Measurements from ENCODE around the gene TESK2. TPM values are rescaled to one million over a fixed set of nuclear protein-coding genes. Genes with fewer than 3 reads are reported as not detected.

The TESK2 gene
- total RNA-seq, 1 donor from 2014 or later, result 1.9 TPM

GRCh38 chr1:45423906-45424678, 66.9 kb downstream of the TESK2 start:
- H3K4me3 Mint-ChIP-seq, result no peak overlapping the region
- H3K27ac Mint-ChIP-seq (ENCODE audit: unreplicated experiment), result no peak overlapping the region
- TF ChIP-seq CTCF (conservative IDR thresholded peaks at IDR 0.05), result no peak
- no peak for DNase-seq (ENCODE audit: low read depth, low spot score)
- no peaks in the 10 kb centered on the region for H3K27me3 Mint-ChIP-seq (ENCODE audit: low read depth)
- H3K9me3 Mint-ChIP-seq, result peaks cover 11% of the 10 kb centered on the region
- H3K36me3 Mint-ChIP-seq (ENCODE audit: low read depth), result no peaks in the 10 kb centered on the region
- no peaks in the 10 kb centered on the region for H3K4me1 Mint-ChIP-seq

DNA sequence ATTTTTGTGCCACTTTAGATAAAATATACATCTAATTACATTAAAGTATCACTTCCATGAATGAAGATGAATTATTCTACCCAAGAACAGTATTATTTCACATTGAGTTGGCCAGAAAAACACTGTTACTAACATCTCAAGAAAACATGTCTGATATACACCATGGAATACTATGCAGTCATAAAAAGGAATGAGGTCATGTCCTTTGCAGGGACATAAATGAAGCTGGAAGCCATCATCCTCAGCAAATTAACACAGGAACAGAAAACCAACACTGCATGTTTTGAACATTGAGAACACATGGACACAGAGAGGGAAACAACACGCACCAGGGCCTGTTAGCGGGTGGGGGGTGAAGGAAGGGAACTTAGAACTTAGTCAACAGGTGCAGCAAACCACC, 69.0 kb downstream of the TESK2 start:
- no peaks in the 10 kb centered on the region for H3K27me3 Mint-ChIP-seq (ENCODE audit: low read depth)
- TF ChIP-seq CTCF (conservative IDR thresholded peaks at IDR 0.05), result no peak
- no peak overlapping the region for H3K4me3 Mint-ChIP-seq
- no peak overlapping the region for H3K27ac Mint-ChIP-seq (ENCODE audit: unreplicated experiment)
- peaks cover 7% of the 10 kb centered on the region for H3K9me3 Mint-ChIP-seq
- DNase-seq (ENCODE audit: low read depth, low spot score), result no peak
- H3K4me1 Mint-ChIP-seq, result no peaks in the 10 kb centered on the region
- no peaks in the 10 kb centered on the region for H3K36me3 Mint-ChIP-seq (ENCODE audit: low read depth)

DNA sequence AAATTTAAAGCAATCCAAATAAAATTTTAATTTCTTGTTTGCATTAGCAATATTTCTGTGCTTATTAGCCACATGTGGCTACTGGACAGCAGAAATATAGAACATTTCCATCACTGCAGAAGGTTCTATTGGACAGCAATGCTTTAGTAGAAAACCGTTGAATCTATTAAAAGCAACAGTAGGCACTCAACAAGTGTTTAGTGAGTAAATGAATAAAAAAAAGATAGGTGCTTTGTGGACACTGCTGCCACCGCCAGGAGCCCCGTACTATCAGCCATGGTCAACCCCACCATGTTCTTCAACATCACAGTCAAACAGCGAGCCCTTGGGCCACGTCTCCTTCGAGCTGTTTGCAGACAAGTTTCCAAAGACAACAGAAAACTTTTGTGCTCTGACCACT, 76.2 kb downstream of the TESK2 start:
- no peaks in the 10 kb centered on the region for H3K27me3 Mint-ChIP-seq (ENCODE audit: low read depth)
- no peak overlapping the region for H3K27ac Mint-ChIP-seq (ENCODE audit: unreplicated experiment)
- no peak overlapping the region for H3K4me3 Mint-ChIP-seq
- peaks cover 3% of the 10 kb centered on the region for H3K4me1 Mint-ChIP-seq
- H3K36me3 Mint-ChIP-seq (ENCODE audit: low read depth), result no peaks in the 10 kb centered on the region
- H3K9me3 Mint-ChIP-seq, result no peaks in the 10 kb centered on the region
- TF ChIP-seq CTCF (conservative IDR thresholded peaks at IDR 0.05), result no peak
- no peak for DNase-seq (ENCODE audit: low read depth, low spot score)

- Mint-ChIP-seq H3K4me1 (peaks cover 3% of the 10 kb centered on the region), H3K4me3 (no peak overlapping the region)
Observed at GRCh38 chr1:45412899-45413298, 78.1 kb downstream of the TESK2 start.

DNA sequence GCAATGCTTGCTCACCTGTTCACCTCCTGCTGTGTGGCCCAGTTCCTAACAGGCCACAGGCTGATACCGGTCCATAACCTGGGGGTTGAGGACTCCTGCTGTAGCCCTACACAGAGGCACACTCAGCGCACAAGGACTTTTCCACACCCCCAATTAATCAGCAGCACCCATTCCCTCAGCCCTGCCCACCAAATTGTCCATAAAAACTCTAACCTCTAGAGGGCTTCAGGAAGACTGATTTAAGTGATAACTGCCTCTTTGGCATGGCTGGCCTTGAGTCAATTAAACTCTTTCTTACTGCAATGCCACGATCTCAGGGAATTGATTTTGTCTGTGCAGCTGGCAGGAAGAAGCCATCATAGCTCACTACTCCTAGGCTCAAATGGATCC, 79.5 kb downstream of the TESK2 start:
- Mint-ChIP-seq H3K4me1 (peaks cover 3% of the 10 kb centered on the region), H3K27ac (ENCODE audit: unreplicated experiment) (no peak overlapping the region), H3K36me3 (ENCODE audit: low read depth) (no peaks in the 10 kb centered on the region), H3K27me3 (ENCODE audit: low read depth) (no peaks in the 10 kb centered on the region), H3K9me3 (no peaks in the 10 kb centered on the region), H3K4me3 (no peak overlapping the region)
- TF ChIP-seq CTCF (conservative IDR thresholded peaks at IDR 0.05), result no peak
- DNase-seq (ENCODE audit: low read depth, low spot score), result no peak

More at GRCh38 chr1:45412899-45413298, 78.1 kb downstream of the TESK2 start:
- TF ChIP-seq CTCF (conservative IDR thresholded peaks at IDR 0.05), result no peak
- no peaks in the 10 kb centered on the region for H3K9me3 Mint-ChIP-seq
- no peak overlapping the region for H3K27ac Mint-ChIP-seq (ENCODE audit: unreplicated experiment)
- no peak for DNase-seq (ENCODE audit: low read depth, low spot score)
- no peaks in the 10 kb centered on the region for H3K36me3 Mint-ChIP-seq (ENCODE audit: low read depth)
- no peaks in the 10 kb centered on the region for H3K27me3 Mint-ChIP-seq (ENCODE audit: low read depth)
